Measurements from ENCODE around the gene LTB4R2. TPM values are rescaled to one million over a fixed set of nuclear protein-coding genes. Genes with fewer than 3 reads are reported as not detected.

LTB4R2 gene
- total RNA-seq, 2 donors from 2014 or later = 15.2 to 21.8 TPM

- Histone ChIP-seq H3K27ac (no peak overlapping the region), H3K4me1 (ENCODE audit: control insufficient read depth in 1 of 2, low read depth in 2 of 2) (peaks cover 9 to 34% of the 10 kb centered on the region in 2 donors), H3K9me3 (no peaks in the 10 kb centered on the region), H3K27me3 (replicated peaks; ENCODE audit: insufficient read depth) (no peaks in the 10 kb centered on the region), H3K36me3 (no peaks in the 10 kb centered on the region), H3K4me3 (no peak overlapping the region)
- TF ChIP-seq CTCF (IDR thresholded peaks at IDR 0.05) = no peak
- ATAC-seq (ENCODE audit: insufficient number of reproducible peaks, low FRiP score, low read depth) = no peak
- DNase-seq (ENCODE audit: low spot score) = no peak
Observed at GRCh38 chr14:24313913-24314312, 4.0 kb downstream of the LTB4R2 start.

GRCh38 chr14:24314377-24315193 lies 4.6 kb downstream of the LTB4R2 start:
- no peak for TF ChIP-seq CTCF (IDR thresholded peaks at IDR 0.05)
- no peak overlapping the region for H3K27ac ChIP-seq
- H3K27me3 ChIP-seq (replicated peaks; ENCODE audit: insufficient read depth) = no peaks in the 10 kb centered on the region
- no peaks in the 10 kb centered on the region for H3K9me3 ChIP-seq
- no peak overlapping the region for H3K4me3 ChIP-seq
- DNase-seq (ENCODE audit: low spot score) (no peak), ATAC-seq (ENCODE audit: insufficient number of reproducible peaks, low FRiP score, low read depth) (no peak)
- H3K4me1 ChIP-seq (ENCODE audit: control insufficient read depth in 1 of 2, low read depth in 2 of 2) = peaks cover 9 to 31% of the 10 kb centered on the region in 2 donors
- no peaks in the 10 kb centered on the region for H3K36me3 ChIP-seq

GRCh38 chr14:24315243-24315806 lies 5.4 kb downstream of the LTB4R2 start:
- H3K27me3 ChIP-seq (replicated peaks; ENCODE audit: insufficient read depth) = no peaks in the 10 kb centered on the region

GRCh38 chr14:24315807-24316596 lies 6.1 kb downstream of the LTB4R2 start:
- Histone ChIP-seq H3K36me3 (no peaks in the 10 kb centered on the region), H3K9me3 (no peaks in the 10 kb centered on the region), H3K27ac (no peak overlapping the region), H3K27me3 (replicated peaks; ENCODE audit: insufficient read depth) (no peaks in the 10 kb centered on the region), H3K4me1 (ENCODE audit: control insufficient read depth in 1 of 2, low read depth in 2 of 2) (peaks cover 4 to 18% of the 10 kb centered on the region in 2 donors), H3K4me3 (no peak overlapping the region)
- DNase-seq (ENCODE audit: low spot score) (no peak), ATAC-seq (ENCODE audit: insufficient number of reproducible peaks, low FRiP score, low read depth) (no peak)
- peak; percentile 10 for TF ChIP-seq CTCF (IDR thresholded peaks at IDR 0.05)

More at GRCh38 chr14:24315243-24315806, 5.4 kb downstream of the LTB4R2 start:
- no peaks in the 10 kb centered on the region for H3K36me3 ChIP-seq
- H3K4me3 ChIP-seq = no peak overlapping the region
- H3K4me1 ChIP-seq (ENCODE audit: control insufficient read depth in 1 of 2, low read depth in 2 of 2) = peaks cover 4 to 23% of the 10 kb centered on the region in 2 donors
- H3K9me3 ChIP-seq = no peaks in the 10 kb centered on the region
- DNase-seq (ENCODE audit: low spot score) (no peak), ATAC-seq (ENCODE audit: insufficient number of reproducible peaks, low FRiP score, low read depth) (no peak)
- no peak for TF ChIP-seq CTCF (IDR thresholded peaks at IDR 0.05)
- H3K27ac ChIP-seq = no peak overlapping the region

GRCh38 chr14:24316597-24316950 lies 6.6 kb downstream of the LTB4R2 start:
- no peak overlapping the region for H3K4me3 ChIP-seq
- peaks cover 4 to 13% of the 10 kb centered on the region in 2 donors for H3K4me1 ChIP-seq (ENCODE audit: control insufficient read depth in 1 of 2, low read depth in 2 of 2)
- ATAC-seq (ENCODE audit: insufficient number of reproducible peaks, low FRiP score, low read depth) (no peak), DNase-seq (ENCODE audit: low spot score) (no peak)
- H3K9me3 ChIP-seq = no peaks in the 10 kb centered on the region
- H3K27ac ChIP-seq = no peak overlapping the region
- TF ChIP-seq CTCF (IDR thresholded peaks at IDR 0.05) = no peak
- no peaks in the 10 kb centered on the region for H3K36me3 ChIP-seq
- no peaks in the 10 kb centered on the region for H3K27me3 ChIP-seq (replicated peaks; ENCODE audit: insufficient read depth)
